ENCODE measurements around the gene AKR1C8. TPM values are rescaled to one million over a fixed set of nuclear protein-coding genes. Genes with fewer than 3 reads are reported as not detected.
A peak's percentile ranks its signal among the peaks of the same experiment; 100 is the strongest.
"Not testable (repeated sequence)": the region's sequence is repeated elsewhere in the genome, so short reads cannot be mapped to it uniquely, and the experiment has no call there.

AKR1C8 gene
- total RNA-seq, 6 experiments from 2014 or later: not detected

DNA sequence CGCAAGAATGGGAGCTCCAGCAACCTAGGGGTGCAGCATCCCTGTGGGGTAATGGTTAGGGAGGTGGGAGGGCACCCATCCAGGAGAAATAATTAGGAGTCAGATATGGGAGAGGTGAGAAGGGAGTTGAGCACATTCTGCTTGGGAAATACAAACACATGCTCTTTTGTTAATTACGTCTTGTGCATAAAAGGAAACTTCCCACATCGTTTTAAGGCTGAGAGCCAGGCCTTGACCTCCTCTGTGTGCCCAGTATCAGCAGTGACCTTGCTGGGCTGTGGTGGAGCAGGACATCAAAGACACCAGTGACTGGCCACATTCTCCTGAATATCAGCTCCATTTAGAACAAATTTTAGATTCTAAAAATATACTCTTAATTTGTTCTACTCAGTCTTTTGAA lies 34.3 kb upstream of the AKR1C8 start:
- Mint-ChIP-seq H3K4me3 (no peak overlapping the region), H3K9me3 (no peaks in the 10 kb centered on the region), H3K27me3 (ENCODE audit: insufficient read depth) (no peaks in the 10 kb centered on the region; the same call in 1 of the 2 replicates), H3K36me3 (ENCODE audit: low read depth) (no peaks in the 10 kb centered on the region), H3K27ac (no peak overlapping the region), H3K4me1 (ENCODE audit: low read depth) (no peaks in the 10 kb centered on the region)
- TF ChIP-seq, protein P1, sequence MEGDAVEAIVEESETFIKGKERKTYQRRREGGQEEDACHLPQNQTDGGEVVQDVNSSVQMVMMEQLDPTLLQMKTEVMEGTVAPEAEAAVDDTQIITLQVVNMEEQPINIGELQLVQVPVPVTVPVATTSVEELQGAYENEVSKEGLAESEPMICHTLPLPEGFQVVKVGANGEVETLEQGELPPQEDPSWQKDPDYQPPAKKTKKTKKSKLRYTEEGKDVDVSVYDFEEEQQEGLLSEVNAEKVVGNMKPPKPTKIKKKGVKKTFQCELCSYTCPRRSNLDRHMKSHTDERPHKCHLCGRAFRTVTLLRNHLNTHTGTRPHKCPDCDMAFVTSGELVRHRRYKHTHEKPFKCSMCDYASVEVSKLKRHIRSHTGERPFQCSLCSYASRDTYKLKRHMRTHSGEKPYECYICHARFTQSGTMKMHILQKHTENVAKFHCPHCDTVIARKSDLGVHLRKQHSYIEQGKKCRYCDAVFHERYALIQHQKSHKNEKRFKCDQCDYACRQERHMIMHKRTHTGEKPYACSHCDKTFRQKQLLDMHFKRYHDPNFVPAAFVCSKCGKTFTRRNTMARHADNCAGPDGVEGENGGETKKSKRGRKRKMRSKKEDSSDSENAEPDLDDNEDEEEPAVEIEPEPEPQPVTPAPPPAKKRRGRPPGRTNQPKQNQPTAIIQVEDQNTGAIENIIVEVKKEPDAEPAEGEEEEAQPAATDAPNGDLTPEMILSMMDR (IDR thresholded peaks at IDR 0.05): no peak
- no peak for DNase-seq

DNA sequence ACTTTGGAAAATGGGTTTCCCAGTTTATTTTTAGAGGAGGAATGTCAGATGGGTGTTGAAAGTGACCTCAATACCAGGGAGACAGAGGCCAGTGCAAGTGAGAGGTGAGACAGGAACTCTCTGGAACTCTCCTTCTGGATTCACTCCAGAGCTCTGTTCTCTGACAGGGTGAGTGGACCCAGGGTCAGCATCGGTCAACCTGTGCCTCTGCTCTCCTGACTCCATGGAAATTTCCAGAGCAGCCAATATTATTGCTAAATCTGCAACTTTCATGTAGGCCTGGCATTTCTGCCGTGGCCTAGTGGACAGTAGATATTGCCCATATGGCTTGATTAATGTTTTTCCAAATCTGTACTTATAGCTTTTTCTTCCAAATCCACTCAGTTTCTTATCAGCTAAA lies 31.9 kb upstream of the AKR1C8 start:
- Mint-ChIP-seq H3K27ac (no peak overlapping the region), H3K9me3 (no peaks in the 10 kb centered on the region), H3K27me3 (ENCODE audit: insufficient read depth) (peaks cover 2% of the 10 kb centered on the region), H3K4me1 (ENCODE audit: low read depth) (no peaks in the 10 kb centered on the region), H3K36me3 (ENCODE audit: low read depth) (no peaks in the 10 kb centered on the region), H3K4me3 (no peak overlapping the region)
- DNase-seq: no peak
- TF ChIP-seq, protein P1 (IDR thresholded peaks at IDR 0.05): no peak

DNA sequence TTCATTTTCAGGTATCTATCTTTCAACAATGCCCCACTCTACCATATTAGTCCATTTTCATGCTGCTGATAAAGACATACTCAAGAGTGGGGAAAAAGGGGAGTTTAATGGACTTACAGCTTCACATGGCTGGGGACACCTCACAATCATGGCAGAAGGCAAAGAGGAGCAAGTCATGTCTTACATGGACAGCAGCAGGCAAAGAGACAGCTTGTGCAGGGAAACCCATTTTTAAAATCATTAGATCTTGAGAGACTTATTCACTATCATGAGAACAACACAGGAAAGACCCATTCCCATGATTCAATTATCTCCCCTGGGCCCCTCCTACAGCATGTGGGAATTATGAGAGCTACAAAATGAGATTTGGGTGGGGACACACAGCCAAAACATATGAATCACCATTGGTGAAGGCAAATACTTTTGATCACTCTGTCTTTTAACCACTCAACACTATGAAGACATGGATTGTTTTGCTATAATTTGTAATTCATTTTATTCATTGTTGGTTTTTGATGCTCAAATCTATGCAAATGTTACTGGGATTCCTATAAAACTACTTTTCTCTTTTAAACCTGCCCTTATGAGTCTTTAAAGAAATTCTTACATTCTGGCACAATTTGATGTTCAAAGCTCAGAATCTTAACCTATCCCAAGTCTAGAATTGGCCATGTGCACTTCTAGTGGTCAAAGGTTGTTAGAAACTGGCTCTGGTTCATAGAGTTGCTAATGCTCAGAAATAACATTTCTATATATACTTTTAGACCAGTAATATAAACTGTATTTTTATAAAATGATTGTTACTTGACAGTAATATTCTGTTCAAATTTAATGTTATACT lies 27.0 kb upstream of the AKR1C8 start:
- Mint-ChIP-seq H3K27ac (no peak overlapping the region), H3K4me1 (ENCODE audit: low read depth) (no peaks in the 10 kb centered on the region), H3K36me3 (ENCODE audit: low read depth) (no peaks in the 10 kb centered on the region), H3K27me3 (ENCODE audit: insufficient read depth) (peaks cover 2% of the 10 kb centered on the region; the same call in 1 of the 2 replicates), H3K9me3 (no peaks in the 10 kb centered on the region), H3K4me3 (no peak overlapping the region)
- TF ChIP-seq, protein P1 (IDR thresholded peaks at IDR 0.05): no peak
- no peak for DNase-seq

DNA sequence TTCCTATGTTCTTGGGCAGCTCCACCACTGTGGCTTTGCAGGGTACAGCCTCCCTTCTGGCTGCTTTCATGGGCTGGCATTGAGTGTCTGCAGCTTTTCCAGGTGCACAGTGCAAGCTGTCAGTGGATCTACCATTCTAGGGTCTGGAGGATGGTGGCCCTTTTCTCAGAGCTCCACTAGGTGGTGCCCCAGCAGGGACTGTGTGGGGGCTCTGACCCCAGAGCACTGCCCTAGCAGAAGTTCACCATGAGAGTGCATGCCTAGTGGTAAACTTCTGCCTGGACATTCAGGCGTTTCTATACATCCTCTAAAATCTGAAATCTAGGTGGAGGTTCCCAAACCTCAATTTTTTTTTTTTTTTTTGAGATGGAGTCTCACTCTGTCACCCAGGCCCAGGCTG lies 25.3 kb upstream of the AKR1C8 start:
- not testable (repeated sequence) for H3K36me3 Mint-ChIP-seq (ENCODE audit: low read depth); H3K4me3 Mint-ChIP-seq; H3K9me3 Mint-ChIP-seq; H3K27ac Mint-ChIP-seq; H3K27me3 Mint-ChIP-seq (ENCODE audit: insufficient read depth); H3K4me1 Mint-ChIP-seq (ENCODE audit: low read depth); DNase-seq
- TF ChIP-seq, protein P1 (IDR thresholded peaks at IDR 0.05): peak; percentile 48

DNA sequence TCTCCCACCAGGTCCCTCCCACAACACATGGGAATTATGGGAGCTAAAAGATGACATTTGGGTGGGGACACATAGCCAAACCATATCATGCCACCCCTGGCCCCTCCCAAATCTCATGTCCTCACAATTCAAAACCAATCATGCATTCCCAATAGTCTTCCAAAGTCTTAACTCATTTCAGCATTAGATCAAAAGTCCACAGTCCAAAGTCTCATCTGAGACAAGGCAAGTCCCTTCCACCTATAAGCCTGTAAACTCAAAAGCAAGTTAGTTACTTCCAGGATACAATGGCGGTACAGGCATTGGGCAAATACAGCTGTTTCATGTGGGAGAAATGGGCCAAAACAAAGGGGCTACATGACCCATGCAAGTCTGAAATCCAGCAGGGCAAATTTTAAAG lies 24.8 kb upstream of the AKR1C8 start:
- not testable (repeated sequence) for DNase-seq; H3K27ac Mint-ChIP-seq; H3K36me3 Mint-ChIP-seq (ENCODE audit: low read depth); H3K27me3 Mint-ChIP-seq (ENCODE audit: insufficient read depth); H3K4me1 Mint-ChIP-seq (ENCODE audit: low read depth); H3K4me3 Mint-ChIP-seq; H3K9me3 Mint-ChIP-seq

DNA sequence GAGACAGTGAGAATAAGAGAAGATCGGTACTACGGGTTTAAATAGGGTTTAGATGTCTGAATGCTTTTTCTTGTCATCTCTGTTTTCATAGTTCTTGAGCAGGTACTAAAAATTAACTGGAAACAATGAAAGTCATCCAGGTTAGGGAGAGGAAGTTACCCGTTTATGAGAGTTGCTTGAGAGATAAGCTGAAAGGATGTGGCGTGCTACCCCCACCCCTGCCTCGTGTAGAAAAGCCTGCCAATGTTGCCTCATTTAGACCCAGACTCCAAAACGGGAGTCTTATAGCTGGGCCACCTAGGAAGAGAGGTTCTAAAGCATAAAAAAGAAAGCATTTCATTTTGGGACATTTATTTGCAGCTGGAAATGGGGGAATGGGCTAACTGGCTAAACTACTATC lies 21.8 kb upstream of the AKR1C8 start:
- Mint-ChIP-seq H3K4me3 (no peak overlapping the region), H3K4me1 (ENCODE audit: low read depth) (no peaks in the 10 kb centered on the region), H3K36me3 (ENCODE audit: low read depth) (no peaks in the 10 kb centered on the region), H3K9me3 (no peaks in the 10 kb centered on the region), H3K27me3 (ENCODE audit: insufficient read depth) (no peaks in the 10 kb centered on the region; the same call in 1 of the 2 replicates), H3K27ac (no peak overlapping the region)
- TF ChIP-seq, protein P1 (IDR thresholded peaks at IDR 0.05): no peak
- no peak for DNase-seq

Measured in HFFc6 (cell line).